HepG2 (cell line): ENCODE data around the gene SPON2. TPM values are rescaled to one million over a fixed set of nuclear protein-coding genes. Genes with fewer than 3 reads are reported as not detected.

Experiments used
- CEBPB ChIP-seq: IDR thresholded peaks from 2 replicates; pipeline ENCODE4 v1.6.1; 2011; ENCODE audit warnings: low read depth, low read length, improper control_type of control experiment, borderline replicate concordance
- ESRRA ChIP-seq: sonication (generic); formaldehyde crosslinking; IDR thresholded peaks from 2 replicates; pipeline ENCODE4 v1.5.1; 2020; ENCODE audit warnings: mild to moderate bottlenecking, low read depth, missing genetic modification reagents
- FOXK1 ChIP-seq: sonication (generic); formaldehyde crosslinking; IDR thresholded peaks from 2 replicates; pipeline ENCODE4 v1.4.0; 2020; ENCODE audit warnings: low read depth, missing genetic modification reagents, borderline replicate concordance
- FOXO1 ChIP-seq: sonication (generic); formaldehyde crosslinking; IDR thresholded peaks from 2 replicates; pipeline ENCODE4 v1.4.0; 2020; ENCODE audit warnings: missing genetic modification reagents
- IRF1 ChIP-seq: sonication (generic); formaldehyde crosslinking; IDR thresholded peaks from 2 replicates; pipeline ENCODE4 v1.4.0; 2020; ENCODE audit warnings: low read depth, mild to moderate bottlenecking, missing genetic modification reagents
- KDM2A ChIP-seq: sonication (generic); formaldehyde crosslinking; IDR thresholded peaks from 2 replicates; pipeline ENCODE4 v1.4.0; 2020; ENCODE audit warnings: low read depth, missing genetic modification reagents, borderline replicate concordance
- KLF13 ChIP-seq: sonication (generic); formaldehyde crosslinking; IDR thresholded peaks from 2 replicates; pipeline ENCODE4 v1.4.0; 2020; ENCODE audit warnings: mild to moderate bottlenecking, missing genetic modification reagents
- PTBP1 ChIP-seq: fragments of 200-400 bp; formaldehyde crosslinking; IDR thresholded peaks from 2 replicates; pipeline ENCODE4 v1.6.1; 2018; ENCODE audit warnings: low read length, low read depth; ENCODE audit not compliant: poor library complexity, severe bottlenecking
- RAD21 ChIP-seq: fragments of 450-650 bp; formaldehyde crosslinking; IDR thresholded peaks from 2 replicates; pipeline ENCODE4 v1.5.0; 2020; ENCODE audit warnings: mild to moderate bottlenecking
- RBM39 ChIP-seq: fragments of 200-400 bp; formaldehyde crosslinking; IDR thresholded peaks from one replicate; pipeline ENCODE4 v1.6.1; 2018; ENCODE audit warnings: antibody characterized with exemption, mild to moderate bottlenecking, low read depth, low read length; ENCODE audit not compliant: poor library complexity, severe bottlenecking
- RFX1 ChIP-seq: fragments of 450-650 bp; IDR thresholded peaks from 2 replicates; pipeline ENCODE4 v1.6.1; 2017
- SALL1 ChIP-seq: sonication (generic); formaldehyde crosslinking; IDR thresholded peaks from 2 replicates; pipeline ENCODE4 v1.8.0; 2022; ENCODE audit warnings: mild to moderate bottlenecking, missing genetic modification reagents
- SPEN ChIP-seq: sonication (generic); formaldehyde crosslinking; IDR thresholded peaks from 2 replicates; pipeline ENCODE4 v1.5.1; 2020; ENCODE audit warnings: low read depth, mild to moderate bottlenecking, missing genetic modification reagents
- ZBTB43 ChIP-seq: sonication (generic); formaldehyde crosslinking; conservative IDR thresholded peaks from 2 replicates; pipeline ENCODE4 v1.4.0; 2020; ENCODE audit warnings: missing genetic modification reagents
- ZFP36L2 ChIP-seq: sonication (generic); formaldehyde crosslinking; IDR thresholded peaks from 2 replicates; pipeline ENCODE4 v1.4.0; 2020; ENCODE audit warnings: missing genetic modification reagents
- ZNF274 ChIP-seq: sonication (generic); formaldehyde crosslinking; IDR thresholded peaks from 2 replicates; pipeline ENCODE4 v1.5.1; 2020; ENCODE audit warnings: mild to moderate bottlenecking, missing genetic modification reagents
- ZNF597 ChIP-seq: sonication (generic); formaldehyde crosslinking; IDR thresholded peaks from 2 replicates; pipeline ENCODE4 v1.5.0; 2020; ENCODE audit warnings: missing genetic modification reagents
- ZNF687 ChIP-seq: sonication (generic); formaldehyde crosslinking; IDR thresholded peaks from 2 replicates; pipeline ENCODE4 v1.5.1; 2020; ENCODE audit warnings: mild to moderate bottlenecking, missing genetic modification reagents, moderate library complexity
- ZSCAN25 ChIP-seq: sonication (generic); formaldehyde crosslinking; IDR thresholded peaks from 2 replicates; pipeline ENCODE4 v1.8.0; 2022; ENCODE audit warnings: mild to moderate bottlenecking, missing genetic modification reagents
- polyA plus RNA-seq, 8 experiments: library from polyadenylated mRNA; depleted of rRNA in 3 of 8; stranded (reverse) in 7 of 8; unstranded in 1 of 8; fragments of >200 nt; fragmentation: Illumina TruSeq in 4 of 8; extraction: Trizol in 4 of 8; gene quantifications; 2 replicates each; pipeline versions ENCODE4 v1.2.1 to v1.2.3, GENCODE V29; 2011 to 2016; ENCODE audit warnings: low read depth in 4 of 8, missing spikeins in 1 of 8, mixed read lengths in 1 of 8; ENCODE audit not compliant: insufficient read depth in 1 of 8
- total RNA-seq, 5 experiments: library from RNA; depleted of rRNA; stranded (reverse); fragments of >200 nt; fragmentation: Illumina TruSeq; extraction: Trizol; gene quantifications; 2 replicates each; pipeline ENCODE4 v1.2.3, GENCODE V29; 2016; ENCODE audit warnings: low read depth in 1 of 5
- TF ChIP-seq, protein P1 (sequence below): sonication (generic); formaldehyde crosslinking; IDR thresholded peaks from 2 replicates; pipeline ENCODE4 v1.9.0; 2022; ENCODE audit warnings: missing genetic modification reagents, mild to moderate bottlenecking, borderline replicate concordance

SPON2 gene
- total and polyA plus RNA-seq, 2 of the 13 experiments (the other 11 are each of a cell fraction or from before 2014, with no cell fraction given), result 17.4 to 55.2 TPM

DNA sequence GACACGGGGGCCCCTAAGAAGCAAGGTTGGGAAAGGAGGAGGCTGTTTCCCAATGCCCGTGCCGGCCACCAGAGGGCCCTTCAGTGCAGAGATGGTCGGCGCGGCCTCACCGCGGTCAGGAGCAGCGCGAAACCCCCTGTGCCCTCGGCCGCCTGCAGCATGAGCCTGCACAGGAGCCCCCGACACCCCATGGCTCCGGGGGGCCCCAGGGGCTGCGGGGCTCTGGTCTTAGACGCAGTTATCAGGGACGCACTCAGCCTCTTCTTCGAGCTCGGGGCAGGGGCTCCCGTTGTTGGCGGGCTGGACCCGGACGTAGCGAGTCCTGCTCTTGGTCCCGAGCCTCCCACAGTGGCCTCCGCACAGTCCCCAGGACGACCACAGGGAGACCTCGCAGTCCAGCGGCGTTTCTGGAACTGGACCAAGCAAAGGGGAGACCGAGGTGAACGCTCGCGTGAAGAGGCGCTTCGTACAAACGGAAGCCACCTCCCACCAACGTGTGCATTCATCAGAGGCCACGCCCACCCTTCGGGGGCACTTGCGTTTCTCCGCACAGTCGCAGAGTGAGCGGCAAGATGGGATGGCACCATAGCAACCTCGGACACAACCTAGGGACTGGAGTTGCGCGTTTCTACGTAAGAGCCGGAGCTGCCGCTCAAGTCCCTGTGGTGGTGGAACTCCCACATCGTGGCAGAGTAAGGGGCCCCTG, 5.0 kb downstream of the SPON2 start (continued):
- TF ChIP-seq ZNF597 (no peak), ZFP36L2 (CRISPR knock-in tag) (no peak), KDM2A (peak; percentile 87), ESRRA (CRISPR knock-in tag) (no peak), CEBPB (peak; percentile 1; the same call in 1 of the 2 replicates), FOXO1 (CRISPR knock-in tag) (0 out of 2 replicates have a peak, but pooled peaks have one; percentile 34), RAD21 (peak; percentile 80), FOXK1 (CRISPR knock-in tag) (0 out of 2 replicates have a peak, but pooled peaks have one; percentile 22), ZSCAN25 (CRISPR knock-in tag) (peak; percentile 64; the same call in 1 of the 2 replicates), PTBP1 (no peak), SPEN (CRISPR knock-in tag) (0 out of 2 replicates have a peak, but pooled peaks have one; percentile 21), SALL1 (CRISPR knock-in tag) (peak; percentile 14; the same call in 1 of the 2 replicates), RBM39 (peak; percentile 52), RFX1 (no peak), ZNF274 (0 out of 2 replicates have a peak, but pooled peaks have one; percentile 30), KLF13 (no peak), ZBTB43 (CRISPR knock-in tag) (no peak), IRF1 (CRISPR knock-in tag) (no peak), ZNF687 (CRISPR knock-in tag) (peak; percentile 70)
- TF ChIP-seq, protein P1, sequence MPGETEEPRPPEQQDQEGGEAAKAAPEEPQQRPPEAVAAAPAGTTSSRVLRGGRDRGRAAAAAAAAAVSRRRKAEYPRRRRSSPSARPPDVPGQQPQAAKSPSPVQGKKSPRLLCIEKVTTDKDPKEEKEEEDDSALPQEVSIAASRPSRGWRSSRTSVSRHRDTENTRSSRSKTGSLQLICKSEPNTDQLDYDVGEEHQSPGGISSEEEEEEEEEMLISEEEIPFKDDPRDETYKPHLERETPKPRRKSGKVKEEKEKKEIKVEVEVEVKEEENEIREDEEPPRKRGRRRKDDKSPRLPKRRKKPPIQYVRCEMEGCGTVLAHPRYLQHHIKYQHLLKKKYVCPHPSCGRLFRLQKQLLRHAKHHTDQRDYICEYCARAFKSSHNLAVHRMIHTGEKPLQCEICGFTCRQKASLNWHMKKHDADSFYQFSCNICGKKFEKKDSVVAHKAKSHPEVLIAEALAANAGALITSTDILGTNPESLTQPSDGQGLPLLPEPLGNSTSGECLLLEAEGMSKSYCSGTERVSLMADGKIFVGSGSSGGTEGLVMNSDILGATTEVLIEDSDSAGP (CRISPR knock-in tag), result peak; percentile 64; the same call in 1 of the 2 replicates
